Gastroesophageal sphincter (tissue), 4 donors: Measurements from ENCODE around the gene SF3A2. TPM values are rescaled to one million over a fixed set of nuclear protein-coding genes. Genes with fewer than 3 reads are reported as not detected.

ENCODE experiments used
- ATAC-seq: fragments of 150-250 bp; one replicate; pipeline ENCODE4 v1.9.1; 2016; ENCODE audit warnings: mild to moderate bottlenecking, moderate library complexity
- H3K27ac ChIP-seq, 4 donors: fragments of 200-600 bp; sonication (generic) in 3 of 4; 1 replicate in 3 of 4; 2 replicates in 1 of 4; pipeline ENCODE4 v1.5.1; 2016 to 2019
- H3K27me3 ChIP-seq: fragments of 200-600 bp; sonication (generic); one replicate; pipeline ENCODE4 v1.5.1; 2019
- H3K36me3 ChIP-seq, 2 donors: fragments of 200-600 bp; sonication (generic); one replicate each; pipeline ENCODE4 v1.5.1; 2019; ENCODE audit warnings: control low read depth in 1 of 2
- H3K4me1 ChIP-seq, 3 donors: fragments of 200-600 bp; sonication (generic); 1 replicate in 2 of 3; 2 replicates in 1 of 3; pipeline ENCODE4 v1.5.1; 2016 to 2019; ENCODE audit warnings: control low read depth in 2 of 3
- H3K4me3 ChIP-seq, 2 donors: fragments of 200-600 bp; sonication (generic); one replicate each; pipeline ENCODE4 v1.5.1; 2019; ENCODE audit warnings: mild to moderate bottlenecking in 1 of 2, moderate library complexity in 1 of 2
- H3K9me3 ChIP-seq, 3 donors: fragments of 200-600 bp; sonication (generic); one replicate each; pipeline ENCODE4 v1.5.1; 2017 to 2019; ENCODE audit warnings: control low read depth in 2 of 3
- EP300 ChIP-seq: sonication (generic); formaldehyde crosslinking; IDR thresholded peaks from one replicate; pipeline ENCODE4 v1.6.1; 2017; ENCODE audit warnings: antibody characterized with exemption, mild to moderate bottlenecking
- POLR2A ChIP-seq, 2 donors: fragments of 450-650 bp; IDR thresholded peaks; one replicate each; pipeline ENCODE4 v1.6.1; 2017; ENCODE audit warnings: antibody characterized with exemption in 2 of 2, mild to moderate bottlenecking in 2 of 2, moderate library complexity in 1 of 2
- POLR2AphosphoS5 ChIP-seq: sonication (generic); formaldehyde crosslinking; IDR thresholded peaks from one replicate; pipeline ENCODE4 v1.6.1; 2017; ENCODE audit warnings: antibody characterized with exemption
- WGBS, 2 donors: methylation state at CpG; one replicate each; pipeline ENCODE4 v1.1.5; 2018; ENCODE audit warnings: low coverage in 1 of 2; 5-methylcytosine and 5-hydroxymethylcytosine counted together
- total RNA-seq, 4 donors: library from RNA; depleted of rRNA; stranded (reverse); fragments of >200 nt; gene quantifications; one replicate each; pipeline ENCODE4 v1.1.0, GENCODE V29; 2016
- TF ChIP-seq, protein P1 (sequence below), 4 experiments: fragments of 200-600 bp in 2 of 4; fragments of 450-650 bp in 2 of 4; sonication (generic) in 1 of 4; IDR thresholded peaks; one replicate each; pipeline ENCODE4 v1.5.1; 2017 to 2019; ENCODE audit warnings: antibody characterized with exemption in 4 of 4, mild to moderate bottlenecking in 2 of 4, moderate library complexity in 2 of 4

The SF3A2 gene
- total RNA-seq, 4 donors from 2014 or later, result 27.5 to 40.3 (median 37.4) TPM

DNA sequence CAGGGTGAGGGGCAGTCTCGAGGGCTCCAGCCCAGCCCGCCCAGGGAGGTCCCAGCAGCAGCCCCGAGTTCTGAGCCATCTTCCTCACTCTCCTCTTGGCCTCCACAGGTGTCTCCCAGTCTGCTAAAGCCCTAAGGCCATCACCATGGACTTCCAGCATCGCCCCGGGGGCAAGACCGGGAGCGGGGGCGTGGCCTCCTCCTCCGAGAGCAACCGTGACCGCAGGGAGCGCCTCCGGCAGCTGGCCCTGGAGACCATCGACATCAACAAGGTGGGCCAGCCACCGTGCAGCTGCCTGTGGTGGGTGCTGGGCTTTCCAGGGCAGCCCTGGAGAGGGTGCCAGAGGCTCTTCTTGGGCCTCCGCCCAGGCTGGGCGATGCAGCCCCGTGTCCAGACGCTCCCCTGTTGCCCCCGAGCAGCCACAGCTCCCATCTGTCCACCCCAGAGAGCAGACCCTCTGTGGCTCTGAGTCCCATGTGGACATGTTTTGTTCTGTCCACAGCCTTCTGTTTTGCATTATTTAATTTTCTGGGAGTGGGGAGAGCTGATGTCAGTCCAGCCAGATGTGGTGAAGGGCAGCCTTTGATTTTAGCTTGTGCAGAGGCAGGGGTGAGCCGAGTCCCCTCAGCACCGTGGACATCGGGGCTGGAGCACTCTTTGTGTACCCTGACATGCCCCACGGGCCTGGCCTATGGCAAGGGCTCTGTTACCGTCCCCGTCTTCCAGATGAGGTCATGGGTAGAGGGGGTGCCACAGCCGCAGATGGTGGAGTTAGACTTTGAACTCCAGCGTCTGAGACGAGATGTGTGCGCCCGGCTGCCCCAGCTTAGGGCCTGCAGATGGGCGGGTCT lies 6.9 kb downstream of the SF3A2 start:
- H3K36me3 ChIP-seq, result peaks cover 0 to 56% of the 10 kb centered on the region in 2 donors
- no peak for TF ChIP-seq POLR2AphosphoS5
- no peak for TF ChIP-seq EP300
- TF ChIP-seq, protein P1, sequence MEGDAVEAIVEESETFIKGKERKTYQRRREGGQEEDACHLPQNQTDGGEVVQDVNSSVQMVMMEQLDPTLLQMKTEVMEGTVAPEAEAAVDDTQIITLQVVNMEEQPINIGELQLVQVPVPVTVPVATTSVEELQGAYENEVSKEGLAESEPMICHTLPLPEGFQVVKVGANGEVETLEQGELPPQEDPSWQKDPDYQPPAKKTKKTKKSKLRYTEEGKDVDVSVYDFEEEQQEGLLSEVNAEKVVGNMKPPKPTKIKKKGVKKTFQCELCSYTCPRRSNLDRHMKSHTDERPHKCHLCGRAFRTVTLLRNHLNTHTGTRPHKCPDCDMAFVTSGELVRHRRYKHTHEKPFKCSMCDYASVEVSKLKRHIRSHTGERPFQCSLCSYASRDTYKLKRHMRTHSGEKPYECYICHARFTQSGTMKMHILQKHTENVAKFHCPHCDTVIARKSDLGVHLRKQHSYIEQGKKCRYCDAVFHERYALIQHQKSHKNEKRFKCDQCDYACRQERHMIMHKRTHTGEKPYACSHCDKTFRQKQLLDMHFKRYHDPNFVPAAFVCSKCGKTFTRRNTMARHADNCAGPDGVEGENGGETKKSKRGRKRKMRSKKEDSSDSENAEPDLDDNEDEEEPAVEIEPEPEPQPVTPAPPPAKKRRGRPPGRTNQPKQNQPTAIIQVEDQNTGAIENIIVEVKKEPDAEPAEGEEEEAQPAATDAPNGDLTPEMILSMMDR (IDR thresholded peaks at IDR 0.05), result no peak
- no peak for TF ChIP-seq POLR2A (IDR thresholded peaks at IDR 0.05)
- ATAC-seq, result no peak
- no peak overlapping the region for H3K4me3 ChIP-seq
- peaks cover 0 to 72% (median 29%) of the 10 kb centered on the region in 3 donors for H3K4me1 ChIP-seq
- no peak overlapping the region for H3K27ac ChIP-seq
- no peaks in the 10 kb centered on the region for H3K9me3 ChIP-seq
- H3K27me3 ChIP-seq, result no peaks in the 10 kb centered on the region
- WGBS, 2 donors, result no CpG with 5 or more reads among the region's 32 CpGs

DNA sequence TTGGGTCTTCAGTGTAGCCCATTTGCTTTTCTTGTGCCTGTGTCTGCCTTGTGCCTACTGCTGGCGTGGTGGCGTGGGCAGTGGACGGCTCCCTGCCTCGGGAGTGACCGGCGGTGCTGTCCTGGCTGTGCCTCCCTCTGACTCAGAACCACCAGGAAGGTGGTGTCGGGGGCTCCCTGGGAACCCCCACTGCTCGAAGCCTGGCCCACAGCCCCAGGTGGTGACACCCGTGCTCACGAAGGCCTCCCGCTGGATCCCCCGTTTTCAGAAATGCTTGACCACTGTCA lies 7.4 kb downstream of the SF3A2 start:
- TF ChIP-seq POLR2A (IDR thresholded peaks at IDR 0.05), result no peak
- TF ChIP-seq EP300, result no peak
- TF ChIP-seq, protein P1 (IDR thresholded peaks at IDR 0.05), result no peak
- no peak for TF ChIP-seq POLR2AphosphoS5
- Histone ChIP-seq H3K9me3 (no peaks in the 10 kb centered on the region), H3K4me3 (no peak overlapping the region), H3K27ac (no peak overlapping the region), H3K36me3 (peaks cover 0 to 62% of the 10 kb centered on the region in 2 donors), H3K27me3 (no peaks in the 10 kb centered on the region), H3K4me1 (peaks cover 0 to 66% (median 24%) of the 10 kb centered on the region in 3 donors)
- no CpG with 5 or more reads among the region's 12 CpGs for WGBS, 2 donors
- no peak for ATAC-seq

DNA sequence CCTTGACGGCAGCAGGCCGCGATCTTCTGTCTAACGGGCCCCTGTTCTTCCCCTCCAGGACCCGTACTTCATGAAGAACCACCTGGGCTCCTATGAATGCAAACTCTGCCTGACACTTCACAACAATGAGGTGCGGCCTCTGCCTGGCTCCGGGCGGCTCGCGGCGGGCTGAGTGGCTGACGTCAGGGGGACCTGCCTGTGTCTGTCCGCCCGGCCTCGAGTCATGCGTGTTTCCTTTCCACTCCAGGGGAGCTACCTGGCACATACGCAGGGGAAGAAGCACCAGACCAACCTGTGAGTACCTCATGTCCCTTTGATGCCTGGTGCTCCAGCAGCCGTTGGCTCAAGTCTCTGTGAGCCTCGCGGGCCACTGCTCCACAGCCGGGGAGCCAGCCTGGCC lies 7.9 kb downstream of the SF3A2 start:
- Histone ChIP-seq H3K27me3 (peaks cover 4% of the 10 kb centered on the region), H3K4me3 (no peak overlapping the region), H3K27ac (no peak overlapping the region), H3K9me3 (no peaks in the 10 kb centered on the region), H3K36me3 (peaks cover 0 to 66% of the 10 kb centered on the region in 2 donors), H3K4me1 (peaks cover 0 to 62% (median 22%) of the 10 kb centered on the region in 3 donors)
- TF ChIP-seq, protein P1 (IDR thresholded peaks at IDR 0.05), result no peak
- TF ChIP-seq EP300, result no peak
- no peak for TF ChIP-seq POLR2AphosphoS5
- TF ChIP-seq POLR2A (IDR thresholded peaks at IDR 0.05), result no peak
- ATAC-seq, result no peak
- 100% methylated on average over 2 of the region's 21 CpGs; no CpG with 5 or more reads in 1 of the 2 donors for WGBS, 2 donors

DNA sequence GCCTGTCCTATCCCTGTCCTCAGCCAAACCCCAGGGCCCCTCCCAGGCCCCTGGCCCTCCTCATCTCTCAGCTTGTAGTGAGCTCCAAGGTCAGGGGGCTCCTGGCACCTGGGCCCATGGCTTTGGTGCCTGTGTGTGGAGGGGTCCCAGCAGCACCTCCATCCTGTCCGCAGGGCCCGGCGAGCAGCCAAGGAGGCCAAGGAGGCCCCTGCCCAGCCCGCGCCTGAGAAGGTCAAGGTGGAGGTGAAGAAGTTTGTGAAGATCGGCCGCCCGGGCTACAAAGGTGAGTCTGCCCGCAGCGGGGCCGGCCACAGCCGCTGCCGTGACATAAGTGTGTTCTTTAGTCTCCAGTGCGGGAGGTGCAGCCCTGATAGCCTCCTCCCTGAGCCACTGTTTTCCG lies 8.6 kb downstream of the SF3A2 start:
- no peak overlapping the region for H3K27ac ChIP-seq
- H3K36me3 ChIP-seq, result peaks cover 0 to 68% of the 10 kb centered on the region in 2 donors
- no peak for ATAC-seq
- peaks cover 12% of the 10 kb centered on the region for H3K27me3 ChIP-seq
- no peak overlapping the region for H3K4me3 ChIP-seq
- TF ChIP-seq, protein P1 (IDR thresholded peaks at IDR 0.05), result no peak
- no peak for TF ChIP-seq POLR2A (IDR thresholded peaks at IDR 0.05)
- no peak for TF ChIP-seq EP300
- no peak for TF ChIP-seq POLR2AphosphoS5
- WGBS, 2 donors, result 70 to 95% methylated on average over 2 to 11 of the region's 15 CpGs
- peaks cover 0 to 62% (median 19%) of the 10 kb centered on the region in 3 donors for H3K4me1 ChIP-seq
- H3K9me3 ChIP-seq, result no peaks in the 10 kb centered on the region
